Measurements from ENCODE around the gene ABHD8.
"Not testable (repeated sequence)": the region's sequence is repeated elsewhere in the genome, so short reads cannot be mapped to it uniquely, and the experiment has no call there.

Gene ABHD8

GRCh38 chr19:17294051-17294891 is 9.0 kb downstream of the ABHD8 start:
- DNase-seq: peak; percentile 21

- no peak for DNase-seq
Measured at GRCh38 chr19:17293605-17294004, 9.6 kb downstream of the ABHD8 start.

GRCh38 chr19:17292301-17293074 is 10.7 kb downstream of the ABHD8 start:
- DNase-seq: peak; percentile 68

GRCh38 chr19:17289489-17289888 is 13.7 kb downstream of the ABHD8 start:
- no peak for DNase-seq

GRCh38 chr19:17286752-17287151 is 16.5 kb downstream of the ABHD8 start:
- DNase-seq: no peak

GRCh38 chr19:17286263-17286662 is 17.0 kb downstream of the ABHD8 start:
- DNase-seq: no peak

- DNase-seq: no peak
Measured at GRCh38 chr19:17285415-17286135, 17.6 kb downstream of the ABHD8 start.

- no peak for DNase-seq
Measured at GRCh38 chr19:17283504-17283996, 19.7 kb downstream of the ABHD8 start.

GRCh38 chr19:17282488-17283125 is 20.6 kb downstream of the ABHD8 start:
- DNase-seq: peak; percentile 68

GRCh38 chr19:17281391-17282304 is 21.6 kb downstream of the ABHD8 start, which contains the start of gene ANKLE1:
Gene ANKLE1 (plus strand): TSS chr19:17281901. CDS start chr19:17281921, 20 bp downstream.
- DNase-seq: peak; percentile 38

GRCh38 chr19:17279436-17279835 is 23.8 kb downstream of the ABHD8 start:
- no peak for DNase-seq

GRCh38 chr19:17275441-17276175 is 27.6 kb downstream of the ABHD8 start:
- DNase-seq: no peak

GRCh38 chr19:17274892-17275291 is 28.3 kb downstream of the ABHD8 start:
- DNase-seq: not testable (repeated sequence)

GRCh38 chr19:17268754-17269153 is 34.5 kb downstream of the ABHD8 start:
- DNase-seq: no peak

- DNase-seq: peak; percentile 88
Measured at GRCh38 chr19:17266975-17267788, 36.0 kb downstream of the ABHD8 start, which contains the start of gene BABAM1. Gene BABAM1 (plus strand): TSS chr19:17267443. CDS start chr19:17268807, 1,364 bp downstream.

- no peak for DNase-seq
Measured at GRCh38 chr19:17266589-17266974, 36.6 kb downstream of the ABHD8 start.

- no peak for DNase-seq
Measured at GRCh38 chr19:17266026-17266425, 37.2 kb downstream of the ABHD8 start.

GRCh38 chr19:17264641-17264979 is 38.6 kb downstream of the ABHD8 start, which contains the start of gene USHBP1:
Gene USHBP1 (minus strand): TSS chr19:17264745. CDS start chr19:17264299, 446 bp downstream.
- no peak for DNase-seq

Measured in activated effector memory CD4-positive, alpha-beta T cell treated with Interleukin-2 at 50 U/mL for 16 hours (primary cell).